ENCODE data around the gene MUC6.

Gene MUC6, protein sequence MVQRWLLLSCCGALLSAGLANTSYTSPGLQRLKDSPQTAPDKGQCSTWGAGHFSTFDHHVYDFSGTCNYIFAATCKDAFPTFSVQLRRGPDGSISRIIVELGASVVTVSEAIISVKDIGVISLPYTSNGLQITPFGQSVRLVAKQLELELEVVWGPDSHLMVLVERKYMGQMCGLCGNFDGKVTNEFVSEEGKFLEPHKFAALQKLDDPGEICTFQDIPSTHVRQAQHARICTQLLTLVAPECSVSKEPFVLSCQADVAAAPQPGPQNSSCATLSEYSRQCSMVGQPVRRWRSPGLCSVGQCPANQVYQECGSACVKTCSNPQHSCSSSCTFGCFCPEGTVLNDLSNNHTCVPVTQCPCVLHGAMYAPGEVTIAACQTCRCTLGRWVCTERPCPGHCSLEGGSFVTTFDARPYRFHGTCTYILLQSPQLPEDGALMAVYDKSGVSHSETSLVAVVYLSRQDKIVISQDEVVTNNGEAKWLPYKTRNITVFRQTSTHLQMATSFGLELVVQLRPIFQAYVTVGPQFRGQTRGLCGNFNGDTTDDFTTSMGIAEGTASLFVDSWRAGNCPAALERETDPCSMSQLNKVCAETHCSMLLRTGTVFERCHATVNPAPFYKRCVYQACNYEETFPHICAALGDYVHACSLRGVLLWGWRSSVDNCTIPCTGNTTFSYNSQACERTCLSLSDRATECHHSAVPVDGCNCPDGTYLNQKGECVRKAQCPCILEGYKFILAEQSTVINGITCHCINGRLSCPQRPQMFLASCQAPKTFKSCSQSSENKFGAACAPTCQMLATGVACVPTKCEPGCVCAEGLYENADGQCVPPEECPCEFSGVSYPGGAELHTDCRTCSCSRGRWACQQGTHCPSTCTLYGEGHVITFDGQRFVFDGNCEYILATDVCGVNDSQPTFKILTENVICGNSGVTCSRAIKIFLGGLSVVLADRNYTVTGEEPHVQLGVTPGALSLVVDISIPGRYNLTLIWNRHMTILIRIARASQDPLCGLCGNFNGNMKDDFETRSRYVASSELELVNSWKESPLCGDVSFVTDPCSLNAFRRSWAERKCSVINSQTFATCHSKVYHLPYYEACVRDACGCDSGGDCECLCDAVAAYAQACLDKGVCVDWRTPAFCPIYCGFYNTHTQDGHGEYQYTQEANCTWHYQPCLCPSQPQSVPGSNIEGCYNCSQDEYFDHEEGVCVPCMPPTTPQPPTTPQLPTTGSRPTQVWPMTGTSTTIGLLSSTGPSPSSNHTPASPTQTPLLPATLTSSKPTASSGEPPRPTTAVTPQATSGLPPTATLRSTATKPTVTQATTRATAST (N-terminal part only)
- 0 to 0.17 (median 0.17) reads per million in 3 donors for total RNA-seq

- no peak within 1 kb of the TSS for H3K27ac ChIP-seq (ENCODE audit: insufficient read depth, low read length, poor library complexity, severe bottlenecking)
- H3K4me3 ChIP-seq (ENCODE audit: insufficient read depth, low read depth, low read length, poor library complexity, severe bottlenecking) = no peak within 1 kb of the TSS
- no peaks in the 10 kb centered on the region for H3K9me3 ChIP-seq (ENCODE audit: control insufficient read depth, low read length)
- H3K4me1 ChIP-seq (ENCODE audit: control insufficient read depth, insufficient read depth, low read length, poor library complexity, severe bottlenecking) = no peaks in the 10 kb centered on the region
- DNase-seq = no peak
- H3K27me3 ChIP-seq (replicated peaks; ENCODE audit: control insufficient read depth, insufficient read depth, low read length, poor library complexity, severe bottlenecking) = no peaks in the 10 kb centered on the region
- no peaks in the 10 kb centered on the region for H3K36me3 ChIP-seq (ENCODE audit: control insufficient read depth, insufficient read depth, low read length)
Measured at GRCh38 chr11:1036303-1036923, at the start of gene MUC6. Gene MUC6, minus strand, starts transcription at chr11:1036718. Its CDS starts 63 bp downstream, at chr11:1036655.

- Histone ChIP-seq H3K27me3 (replicated peaks; ENCODE audit: control insufficient read depth, insufficient read depth, low read length, poor library complexity, severe bottlenecking) (no peaks in the 10 kb centered on the region), H3K27ac (ENCODE audit: insufficient read depth, low read length, poor library complexity, severe bottlenecking) (no peak overlapping the region)
- no peak for DNase-seq
Measured at GRCh38 chr11:1085440-1086170, 49.1 kb upstream of the MUC6 start.

DNA sequence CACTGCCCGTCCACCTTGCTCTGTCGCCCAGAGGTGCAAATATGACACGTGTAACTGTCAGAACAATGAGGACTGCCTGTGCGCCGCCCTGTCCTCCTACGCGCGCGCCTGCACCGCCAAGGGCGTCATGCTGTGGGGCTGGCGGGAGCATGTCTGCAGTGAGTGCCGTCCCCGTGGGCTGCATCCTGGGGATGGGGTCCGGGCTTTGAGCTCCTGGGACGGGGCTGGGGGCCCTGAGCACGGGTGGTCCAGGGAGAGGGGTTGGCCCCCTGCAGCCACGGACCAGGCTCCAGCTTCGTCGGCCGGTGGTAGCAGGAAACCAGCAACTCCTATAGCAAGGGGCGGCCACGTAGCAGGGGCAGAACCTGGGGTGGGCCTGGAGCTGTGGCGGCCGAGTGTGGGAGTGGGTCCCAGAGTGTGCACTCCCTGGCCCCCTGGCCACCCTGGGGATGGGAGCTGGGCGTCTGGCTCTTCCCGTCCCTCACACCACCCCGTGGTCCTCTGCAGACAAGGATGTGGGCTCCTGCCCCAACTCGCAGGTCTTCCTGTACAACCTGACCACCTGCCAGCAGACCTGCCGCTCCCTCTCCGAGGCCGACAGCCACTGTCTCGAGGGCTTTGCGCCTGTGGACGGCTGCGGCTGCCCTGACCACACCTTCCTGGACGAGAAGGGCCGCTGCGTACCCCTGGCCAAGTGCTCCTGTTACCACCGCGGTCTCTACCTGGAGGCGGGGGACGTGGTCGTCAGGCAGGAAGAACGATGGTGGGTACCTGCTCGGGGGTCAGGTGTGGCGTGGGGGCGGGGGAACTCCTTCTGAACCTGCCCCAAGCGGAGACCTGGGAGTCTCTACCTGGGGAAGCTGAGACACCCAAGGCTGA is 48.3 kb upstream of the MUC6 start:
- no peaks in the 10 kb centered on the region for H3K9me3 ChIP-seq (ENCODE audit: control insufficient read depth, low read length)
- no peak overlapping the region for H3K27ac ChIP-seq (ENCODE audit: insufficient read depth, low read length, poor library complexity, severe bottlenecking)
- no peaks in the 10 kb centered on the region for H3K27me3 ChIP-seq (replicated peaks; ENCODE audit: control insufficient read depth, insufficient read depth, low read length, poor library complexity, severe bottlenecking)
- DNase-seq = no peak
- no peak overlapping the region for H3K4me3 ChIP-seq (ENCODE audit: insufficient read depth, low read depth, low read length, poor library complexity, severe bottlenecking)
- no peaks in the 10 kb centered on the region for H3K36me3 ChIP-seq (ENCODE audit: control insufficient read depth, insufficient read depth, low read length)
- H3K4me1 ChIP-seq (ENCODE audit: control insufficient read depth, insufficient read depth, low read length, poor library complexity, severe bottlenecking) = no peaks in the 10 kb centered on the region

More at GRCh38 chr11:1085440-1086170, 49.1 kb upstream of the MUC6 start:
- H3K36me3 ChIP-seq (ENCODE audit: control insufficient read depth, insufficient read depth, low read length) = no peaks in the 10 kb centered on the region
- no peaks in the 10 kb centered on the region for H3K9me3 ChIP-seq (ENCODE audit: control insufficient read depth, low read length)
- no peaks in the 10 kb centered on the region for H3K4me1 ChIP-seq (ENCODE audit: control insufficient read depth, insufficient read depth, low read length, poor library complexity, severe bottlenecking)
- no peak overlapping the region for H3K4me3 ChIP-seq (ENCODE audit: insufficient read depth, low read depth, low read length, poor library complexity, severe bottlenecking)

DNA sequence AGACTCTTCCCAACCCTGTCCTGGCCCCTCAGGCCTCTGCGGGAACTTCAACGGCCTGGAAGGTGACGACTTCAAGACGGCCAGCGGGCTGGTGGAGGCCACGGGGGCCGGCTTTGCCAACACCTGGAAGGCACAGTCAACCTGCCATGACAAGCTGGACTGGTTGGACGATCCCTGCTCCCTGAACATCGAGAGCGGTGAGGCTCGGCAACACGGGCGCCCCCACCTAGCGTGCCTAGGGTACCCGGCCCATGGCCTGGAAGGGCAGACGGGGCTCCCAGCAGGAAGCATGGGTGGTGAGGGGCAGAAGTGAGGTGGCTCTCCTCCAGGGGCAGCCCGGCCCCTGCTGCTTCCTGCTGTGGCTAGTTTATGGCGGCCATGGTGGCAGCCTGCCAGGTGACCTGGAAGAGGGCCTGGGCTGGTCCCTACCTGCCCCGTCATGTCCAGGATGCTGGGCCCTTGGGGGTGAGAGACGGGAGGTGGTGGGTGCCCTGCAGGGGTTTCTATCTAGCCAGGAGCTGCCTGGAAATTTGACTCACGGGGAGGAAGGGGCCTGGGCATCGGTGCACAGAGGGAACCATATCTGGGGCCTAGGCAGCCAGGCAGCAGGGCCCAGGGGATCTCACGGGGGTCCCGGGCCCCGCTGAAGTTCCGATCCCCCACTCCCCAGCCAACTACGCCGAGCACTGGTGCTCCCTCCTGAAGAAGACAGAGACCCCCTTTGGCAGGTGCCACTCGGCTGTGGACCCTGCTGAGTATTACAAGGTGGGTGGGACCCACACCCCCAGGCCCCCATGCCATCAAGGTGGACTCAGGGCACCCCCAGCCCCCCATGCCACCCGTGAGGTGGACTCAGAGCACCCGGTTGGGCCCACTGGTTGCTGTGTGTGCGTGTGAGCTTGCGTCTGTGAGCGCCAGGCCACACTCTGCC is 47.4 kb upstream of the MUC6 start:
- no peaks in the 10 kb centered on the region for H3K27me3 ChIP-seq (replicated peaks; ENCODE audit: control insufficient read depth, insufficient read depth, low read length, poor library complexity, severe bottlenecking)
- H3K9me3 ChIP-seq (ENCODE audit: control insufficient read depth, low read length) = no peaks in the 10 kb centered on the region
- H3K4me1 ChIP-seq (ENCODE audit: control insufficient read depth, insufficient read depth, low read length, poor library complexity, severe bottlenecking) = no peaks in the 10 kb centered on the region
- H3K27ac ChIP-seq (ENCODE audit: insufficient read depth, low read length, poor library complexity, severe bottlenecking) = no peak overlapping the region
- H3K36me3 ChIP-seq (ENCODE audit: control insufficient read depth, insufficient read depth, low read length) = no peaks in the 10 kb centered on the region
- no peak overlapping the region for H3K4me3 ChIP-seq (ENCODE audit: insufficient read depth, low read depth, low read length, poor library complexity, severe bottlenecking)
- DNase-seq = no peak

DNA sequence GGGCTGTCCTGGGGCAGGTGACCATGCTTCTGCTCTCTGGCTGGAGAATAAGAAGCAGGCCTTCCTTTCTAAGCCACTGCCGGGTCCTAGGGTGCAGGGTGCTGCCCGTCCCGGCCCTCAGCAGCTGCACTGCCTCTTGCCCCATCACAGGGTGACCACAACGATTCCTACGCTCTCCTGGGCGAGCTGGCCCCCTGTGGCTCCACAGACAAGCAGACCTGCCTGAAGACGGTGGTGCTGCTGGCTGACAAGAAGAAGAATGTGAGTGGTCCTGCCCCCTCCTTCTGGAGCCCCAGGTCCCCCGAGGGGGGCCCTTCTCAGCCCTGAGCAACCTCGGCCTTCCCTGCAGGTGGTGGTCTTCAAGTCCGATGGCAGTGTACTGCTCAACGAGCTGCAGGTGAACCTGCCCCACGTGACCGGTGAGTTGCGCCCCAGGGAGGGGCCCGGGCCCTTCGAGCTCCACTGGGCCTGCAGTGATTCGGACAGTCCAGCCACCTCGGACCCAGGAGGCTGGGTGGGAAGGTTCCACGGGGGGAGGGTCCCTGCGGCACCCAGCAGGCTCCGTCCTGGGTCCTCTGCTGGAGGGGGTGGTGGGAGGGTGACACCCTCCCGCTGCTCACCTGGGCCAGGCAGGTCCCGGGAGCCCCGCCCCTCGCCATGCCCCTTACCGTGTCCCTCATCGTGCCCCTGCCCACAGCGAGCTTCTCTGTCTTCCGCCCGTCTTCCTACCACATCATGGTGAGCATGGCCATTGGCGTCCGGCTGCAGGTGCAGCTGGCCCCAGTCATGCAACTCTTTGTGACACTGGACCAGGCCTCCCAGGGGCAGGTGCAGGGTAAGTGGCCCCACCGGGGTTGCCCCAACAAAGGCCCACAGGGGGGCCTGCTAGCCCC is 46.5 kb upstream of the MUC6 start:
- no peak overlapping the region for H3K4me3 ChIP-seq (ENCODE audit: insufficient read depth, low read depth, low read length, poor library complexity, severe bottlenecking)
- H3K36me3 ChIP-seq (ENCODE audit: control insufficient read depth, insufficient read depth, low read length) = no peaks in the 10 kb centered on the region
- H3K4me1 ChIP-seq (ENCODE audit: control insufficient read depth, insufficient read depth, low read length, poor library complexity, severe bottlenecking) = no peaks in the 10 kb centered on the region
- no peak overlapping the region for H3K27ac ChIP-seq (ENCODE audit: insufficient read depth, low read length, poor library complexity, severe bottlenecking)
- no peaks in the 10 kb centered on the region for H3K27me3 ChIP-seq (replicated peaks; ENCODE audit: control insufficient read depth, insufficient read depth, low read length, poor library complexity, severe bottlenecking)
- H3K9me3 ChIP-seq (ENCODE audit: control insufficient read depth, low read length) = no peaks in the 10 kb centered on the region
- DNase-seq = no peak

- Histone ChIP-seq H3K4me3 (ENCODE audit: insufficient read depth, low read depth, low read length, poor library complexity, severe bottlenecking) (no peak overlapping the region), H3K27me3 (replicated peaks; ENCODE audit: control insufficient read depth, insufficient read depth, low read length, poor library complexity, severe bottlenecking) (no peaks in the 10 kb centered on the region), H3K9me3 (ENCODE audit: control insufficient read depth, low read length) (no peaks in the 10 kb centered on the region), H3K27ac (ENCODE audit: insufficient read depth, low read length, poor library complexity, severe bottlenecking) (no peak overlapping the region), H3K4me1 (ENCODE audit: control insufficient read depth, insufficient read depth, low read length, poor library complexity, severe bottlenecking) (no peaks in the 10 kb centered on the region), H3K36me3 (ENCODE audit: control insufficient read depth, insufficient read depth, low read length) (no peaks in the 10 kb centered on the region)
- DNase-seq = no peak
Measured at GRCh38 chr11:1082346-1082727, 45.8 kb upstream of the MUC6 start.

GRCh38 chr11:1081601-1082311 is 45.2 kb upstream of the MUC6 start:
- H3K27ac ChIP-seq (ENCODE audit: insufficient read depth, low read length, poor library complexity, severe bottlenecking) = no peak overlapping the region
- no peaks in the 10 kb centered on the region for H3K4me1 ChIP-seq (ENCODE audit: control insufficient read depth, insufficient read depth, low read length, poor library complexity, severe bottlenecking)
- DNase-seq = no peak
- no peaks in the 10 kb centered on the region for H3K27me3 ChIP-seq (replicated peaks; ENCODE audit: control insufficient read depth, insufficient read depth, low read length, poor library complexity, severe bottlenecking)
- H3K9me3 ChIP-seq (ENCODE audit: control insufficient read depth, low read length) = no peaks in the 10 kb centered on the region
- no peaks in the 10 kb centered on the region for H3K36me3 ChIP-seq (ENCODE audit: control insufficient read depth, insufficient read depth, low read length)
- no peak overlapping the region for H3K4me3 ChIP-seq (ENCODE audit: insufficient read depth, low read depth, low read length, poor library complexity, severe bottlenecking)

Measured in effector memory CD4-positive, alpha-beta T cell (primary cell).